GM18508 (cell line): ENCODE data around the gene TBC1D17.

Source experiments
- ATAC-seq: cut with Tn5 transposase; IDR thresholded peaks from one replicate; pipeline ENCODE4 v1.9.1; 2021; ENCODE audit warnings: moderate number of reproducible peaks; ENCODE audit not compliant: insufficient read depth, unreplicated experiment

TBC1D17 gene

DNA sequence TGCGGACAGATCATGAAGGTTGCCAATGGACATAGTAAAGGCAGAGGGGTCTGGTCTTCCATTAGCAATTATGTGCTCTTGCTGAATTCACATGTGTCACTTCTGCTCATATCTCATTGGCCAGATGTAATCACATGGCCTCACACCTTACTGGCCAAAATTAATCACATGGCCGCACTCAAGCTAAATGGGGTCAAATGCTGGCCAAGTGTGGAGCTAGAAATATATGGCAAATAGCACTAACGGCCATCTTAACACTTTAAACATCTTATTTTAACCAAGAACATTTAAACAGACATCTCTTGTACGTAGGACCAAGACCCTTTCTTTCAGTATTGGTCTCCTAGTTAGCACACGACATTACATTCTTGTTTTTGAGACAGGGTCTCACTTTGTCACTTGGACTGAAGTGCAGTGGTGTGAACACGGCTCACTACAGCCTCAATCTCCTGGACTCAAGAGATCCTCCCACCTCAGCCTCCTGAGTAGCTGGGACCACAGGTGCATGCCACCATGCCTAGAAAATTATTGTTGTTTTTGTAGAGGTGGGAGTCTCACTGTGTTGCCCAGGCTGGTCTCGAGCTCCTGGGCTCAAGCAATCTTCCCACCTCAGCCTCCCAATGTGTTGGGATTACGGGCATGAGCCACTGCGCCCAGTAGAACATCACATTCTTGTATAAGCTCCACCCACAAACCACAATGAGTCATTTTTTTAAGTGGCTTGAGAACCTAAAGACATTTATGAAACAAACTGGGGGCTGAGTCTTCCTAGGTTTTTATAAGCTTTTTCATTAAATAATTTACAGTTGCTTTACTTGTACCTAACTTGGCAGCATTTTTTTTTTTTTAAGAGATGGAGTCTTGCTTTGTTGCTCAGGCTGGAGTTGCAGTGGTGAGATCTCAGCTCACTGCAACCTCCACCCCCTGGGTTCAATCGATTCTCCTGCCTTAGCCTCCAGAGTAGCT, 29.5 kb upstream of the TBC1D17 start:
- no peak for ATAC-seq

DNA sequence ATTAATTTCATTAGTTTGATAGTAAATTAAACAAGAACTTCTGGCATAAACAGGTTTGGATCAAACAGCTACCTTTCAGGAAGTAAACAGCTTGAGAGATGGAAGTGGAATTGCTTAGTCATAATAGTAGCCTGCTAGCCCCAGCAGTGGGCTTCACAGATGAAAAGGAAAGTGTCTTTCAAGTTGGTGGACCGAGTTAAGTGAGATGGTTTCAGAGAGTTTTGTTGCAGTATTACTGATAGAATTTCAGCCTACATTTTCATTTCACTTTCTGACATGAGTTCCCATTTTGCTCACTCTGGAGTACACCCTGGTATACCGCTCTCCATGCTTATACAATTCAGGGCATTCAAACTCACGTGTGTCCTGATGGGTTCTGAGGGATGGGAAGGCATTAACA, 28.6 kb upstream of the TBC1D17 start:
- ATAC-seq: no peak

DNA sequence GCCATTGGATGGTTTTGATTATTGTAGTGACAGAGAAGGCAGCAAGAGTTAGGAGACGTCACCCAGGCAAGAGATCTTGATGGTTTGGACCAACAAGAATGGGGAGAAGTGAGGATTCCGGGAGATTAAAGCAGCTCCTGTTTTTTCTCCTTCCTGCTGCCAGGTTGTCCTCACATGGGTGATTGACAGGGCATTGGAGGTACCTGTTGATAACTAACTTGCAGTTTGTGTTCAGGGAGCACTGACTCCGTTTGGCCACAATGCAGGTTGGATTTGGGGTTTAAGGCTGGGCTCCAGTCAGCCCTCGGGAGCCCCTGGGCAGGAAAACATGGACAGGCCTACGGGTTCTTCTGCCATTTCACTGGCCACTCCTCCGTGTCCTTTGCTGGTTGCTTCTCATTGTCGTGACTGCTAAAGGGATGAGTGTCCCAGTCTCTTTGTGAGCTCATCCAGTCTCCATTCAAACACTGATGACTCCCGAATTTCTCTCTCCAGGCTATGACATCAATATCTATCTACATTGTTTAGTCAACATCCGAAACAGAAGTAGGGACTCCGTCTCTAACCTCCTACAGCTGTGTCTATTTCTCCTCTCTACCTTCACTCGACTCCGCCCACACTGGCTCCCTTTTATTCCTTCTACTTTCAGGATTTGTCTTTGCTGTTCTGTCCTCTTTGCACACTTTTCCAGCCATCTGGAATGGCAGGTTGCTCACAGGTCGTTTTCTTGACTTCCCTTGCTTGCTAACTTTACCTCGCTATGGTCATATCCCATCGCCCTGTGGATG, 27.9 kb upstream of the TBC1D17 start:
- ATAC-seq: no peak

DNA sequence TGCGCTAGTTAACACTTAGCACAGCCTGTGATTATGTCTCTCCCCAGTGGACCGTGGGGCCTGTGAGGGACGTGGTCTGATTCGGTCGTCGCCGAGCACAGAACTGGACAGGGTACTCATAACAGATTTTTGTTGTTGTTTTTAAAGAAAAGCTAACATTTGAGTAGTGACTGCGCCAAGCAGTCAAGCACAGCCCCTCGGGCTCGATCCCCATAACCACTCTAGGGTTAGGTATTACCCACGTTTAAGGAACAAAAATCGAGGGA, 27.3 kb upstream of the TBC1D17 start:
- ATAC-seq: no peak

DNA sequence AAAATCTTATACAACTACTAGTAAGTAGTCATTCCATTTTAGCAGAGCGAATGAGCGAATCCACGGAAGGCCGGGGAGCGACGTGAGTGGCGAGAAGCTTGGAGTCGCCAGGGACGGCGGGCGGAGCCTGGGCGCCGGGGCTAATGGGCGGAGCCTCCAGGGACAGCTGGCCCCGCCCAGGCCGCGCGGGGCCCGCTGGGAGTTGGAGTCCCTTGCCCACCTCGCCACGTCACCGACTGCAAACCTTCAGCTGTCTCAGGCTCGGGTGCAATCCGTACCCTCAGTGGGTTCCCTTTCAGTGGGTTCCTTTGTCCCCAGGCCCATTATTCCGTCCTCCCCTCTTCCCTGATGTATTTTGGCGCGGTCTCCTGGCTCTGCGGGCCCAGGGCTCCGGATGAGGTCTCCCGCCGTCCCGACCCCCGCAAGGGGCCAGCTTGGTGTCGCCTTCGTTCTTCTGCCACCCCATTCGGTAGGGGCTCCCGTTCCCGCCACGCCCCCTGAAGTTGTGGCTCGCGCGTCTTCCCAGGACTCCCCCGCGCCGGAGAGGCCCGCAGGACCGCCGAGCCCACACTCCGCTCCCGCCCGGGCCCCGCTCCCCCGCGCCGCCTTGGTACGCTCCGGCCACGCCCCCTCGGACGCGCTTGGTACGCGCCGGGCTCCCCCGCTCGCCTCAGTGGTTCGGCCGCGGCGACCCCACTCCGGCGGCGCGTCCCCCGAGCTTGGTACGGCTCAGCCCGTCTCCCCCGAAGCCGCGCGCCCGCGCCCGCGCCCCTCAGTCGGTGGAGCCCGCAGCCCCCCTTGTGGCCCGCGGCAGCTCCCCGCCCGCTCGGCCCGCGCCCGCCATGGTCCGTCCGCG, 26.8 kb upstream of the TBC1D17 start, which contains the start of gene PTOV1:
TSS of gene PTOV1 (plus strand) at position 673 of the 856 bp plus-strand sequence.
- no peak for ATAC-seq

DNA sequence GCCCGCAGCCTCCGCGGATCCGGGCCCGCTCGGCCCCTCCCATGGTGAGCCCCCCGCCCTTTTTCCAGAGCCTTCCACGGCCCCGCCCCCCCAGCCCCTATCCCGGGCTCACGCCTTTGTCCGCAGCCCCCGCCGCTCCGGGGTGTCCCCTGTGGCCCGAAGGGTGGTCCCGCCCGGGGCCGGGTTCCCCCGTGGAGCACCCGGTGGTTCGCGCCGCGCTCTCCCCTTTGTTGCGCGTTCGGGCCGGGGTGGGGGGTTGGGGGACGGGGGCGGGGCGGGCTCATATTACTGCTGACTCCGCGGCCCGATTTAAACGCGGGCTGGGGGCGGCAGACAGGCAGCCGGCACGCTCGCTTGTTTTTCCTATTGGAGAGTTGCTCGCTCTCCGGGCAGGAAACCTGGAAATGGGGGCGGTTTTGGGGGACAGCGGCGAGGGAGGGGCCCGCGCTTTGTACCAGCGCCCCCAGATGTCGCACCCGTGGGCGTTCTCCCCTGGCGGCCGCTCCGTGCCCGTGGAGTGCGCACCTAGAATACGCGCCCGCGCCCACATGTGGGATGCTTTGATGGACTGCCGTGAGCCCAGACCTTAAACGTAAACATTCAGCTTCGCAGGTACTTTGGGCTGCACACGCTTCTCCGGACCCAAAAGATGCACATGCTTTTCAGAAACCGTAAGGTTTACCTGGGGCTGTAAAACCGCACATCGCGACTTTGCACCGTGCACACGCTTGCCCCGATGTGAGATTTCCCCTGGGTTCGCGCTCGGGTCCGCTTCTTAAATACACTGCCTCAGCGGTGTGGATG, 25.8 kb upstream of the TBC1D17 start:
- no peak for ATAC-seq

DNA sequence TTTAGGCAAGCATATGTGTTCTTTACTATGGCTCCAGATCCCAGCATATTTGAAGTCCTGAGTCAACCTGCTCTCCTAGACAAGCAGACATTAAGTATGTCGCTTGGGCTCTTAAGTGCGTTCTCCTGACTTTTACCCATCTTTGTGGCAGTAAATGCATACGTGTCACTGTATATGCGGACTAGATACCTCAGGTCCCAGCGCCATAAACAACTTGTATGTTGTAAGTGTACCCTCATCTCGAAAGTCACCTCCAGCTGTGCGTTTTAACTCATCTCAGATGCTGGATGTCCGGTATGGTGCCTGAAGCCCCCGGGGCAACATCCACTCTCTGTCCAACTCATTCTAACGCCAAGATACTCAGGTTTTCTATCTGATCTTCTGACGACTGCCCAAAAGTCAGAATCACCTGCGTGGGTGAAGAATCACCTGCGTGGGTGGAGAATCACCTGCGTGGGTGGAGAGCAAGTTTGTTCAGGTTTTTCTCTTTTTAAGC, 24.8 kb upstream of the TBC1D17 start:
- no peak for ATAC-seq

DNA sequence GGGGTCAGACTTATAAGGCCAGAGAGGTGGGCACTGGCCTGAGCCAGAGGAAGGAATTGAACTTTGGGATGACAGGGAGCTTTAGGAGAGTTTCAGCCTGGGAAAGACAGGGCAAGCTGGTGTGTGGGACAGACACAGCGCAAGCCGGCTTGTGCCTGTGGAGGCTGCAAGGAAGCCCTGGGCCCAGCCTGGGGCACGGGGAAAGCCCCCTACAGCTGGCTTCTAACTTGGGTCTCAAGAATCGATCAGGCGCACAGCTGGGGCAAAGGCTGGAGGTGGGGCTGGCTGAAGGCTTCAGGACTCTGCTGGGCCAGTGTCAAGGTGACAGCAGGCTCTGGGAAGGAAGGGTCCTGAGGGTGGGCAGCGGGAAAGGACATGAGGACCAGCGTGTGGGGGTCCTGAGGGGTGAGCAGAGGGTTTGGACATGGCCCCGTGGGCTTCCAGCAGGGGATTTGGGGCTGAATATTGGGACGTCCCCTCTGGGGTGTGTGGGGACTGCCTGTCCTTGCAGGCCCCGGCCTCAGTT, 23.6 kb upstream of the TBC1D17 start:
- no peak for ATAC-seq

DNA sequence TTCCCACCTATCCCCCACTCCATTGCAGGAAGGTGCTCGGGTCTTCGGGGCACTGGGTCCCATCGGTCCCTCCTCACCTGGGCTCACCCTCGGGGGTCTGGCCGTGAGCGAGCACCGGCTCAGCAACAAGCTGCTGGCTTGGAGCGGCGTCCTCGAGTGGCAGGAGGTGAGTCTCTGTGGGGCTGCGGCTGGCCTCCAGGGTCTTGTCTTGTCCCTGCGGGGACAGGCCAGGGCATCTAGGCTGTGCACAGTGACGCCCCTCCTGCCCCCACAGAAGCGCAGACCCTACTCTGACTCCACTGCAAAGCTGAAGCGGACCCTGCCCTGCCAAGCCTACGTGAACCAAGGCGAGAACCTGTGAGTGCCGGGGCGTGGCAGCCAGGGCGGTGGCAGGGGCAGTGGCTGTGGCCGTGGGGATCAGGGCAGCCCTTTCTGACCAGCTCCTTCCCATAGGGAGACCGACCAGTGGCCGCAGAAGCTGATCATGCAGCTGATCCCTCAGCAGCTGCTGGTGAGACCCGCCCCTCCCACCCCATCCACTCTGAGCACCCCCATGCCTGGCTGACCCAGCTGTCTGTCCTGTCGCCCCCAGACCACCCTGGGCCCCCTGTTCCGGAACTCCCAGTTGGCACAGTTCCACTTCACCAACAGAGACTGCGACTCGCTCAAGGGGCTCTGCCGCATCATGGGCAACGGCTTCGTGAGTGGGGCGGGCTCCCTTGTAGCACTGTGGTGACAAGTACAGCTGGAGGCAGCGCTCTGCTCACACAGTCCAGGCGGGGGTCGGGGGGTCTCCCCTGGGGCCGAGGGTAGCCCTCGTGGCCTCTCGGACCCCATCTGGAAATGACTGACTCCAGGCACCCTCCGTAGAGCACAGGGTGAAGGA, 22.9 kb upstream of the TBC1D17 start:
- no peak for ATAC-seq

DNA sequence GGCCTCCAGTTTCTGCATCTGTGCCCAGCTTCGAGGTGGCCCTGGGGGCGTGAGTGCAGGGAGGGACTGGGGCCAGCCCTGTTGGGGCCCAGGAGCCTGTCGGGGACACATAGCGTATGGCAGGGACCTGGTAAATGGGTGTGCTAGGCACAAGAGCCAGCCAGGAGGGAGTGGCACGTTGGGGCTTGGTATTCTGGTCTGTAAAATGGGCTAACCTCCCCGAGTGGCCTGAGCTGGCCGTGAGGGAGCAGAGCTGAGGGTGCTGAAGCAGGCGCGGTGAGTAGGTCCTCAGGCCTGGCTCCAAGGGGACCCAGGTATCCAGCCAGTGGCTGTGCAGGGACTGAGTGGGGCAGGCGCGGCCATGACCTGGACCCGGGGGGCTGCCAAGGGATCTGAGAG, 22.2 kb upstream of the TBC1D17 start:
- ATAC-seq: no peak

DNA sequence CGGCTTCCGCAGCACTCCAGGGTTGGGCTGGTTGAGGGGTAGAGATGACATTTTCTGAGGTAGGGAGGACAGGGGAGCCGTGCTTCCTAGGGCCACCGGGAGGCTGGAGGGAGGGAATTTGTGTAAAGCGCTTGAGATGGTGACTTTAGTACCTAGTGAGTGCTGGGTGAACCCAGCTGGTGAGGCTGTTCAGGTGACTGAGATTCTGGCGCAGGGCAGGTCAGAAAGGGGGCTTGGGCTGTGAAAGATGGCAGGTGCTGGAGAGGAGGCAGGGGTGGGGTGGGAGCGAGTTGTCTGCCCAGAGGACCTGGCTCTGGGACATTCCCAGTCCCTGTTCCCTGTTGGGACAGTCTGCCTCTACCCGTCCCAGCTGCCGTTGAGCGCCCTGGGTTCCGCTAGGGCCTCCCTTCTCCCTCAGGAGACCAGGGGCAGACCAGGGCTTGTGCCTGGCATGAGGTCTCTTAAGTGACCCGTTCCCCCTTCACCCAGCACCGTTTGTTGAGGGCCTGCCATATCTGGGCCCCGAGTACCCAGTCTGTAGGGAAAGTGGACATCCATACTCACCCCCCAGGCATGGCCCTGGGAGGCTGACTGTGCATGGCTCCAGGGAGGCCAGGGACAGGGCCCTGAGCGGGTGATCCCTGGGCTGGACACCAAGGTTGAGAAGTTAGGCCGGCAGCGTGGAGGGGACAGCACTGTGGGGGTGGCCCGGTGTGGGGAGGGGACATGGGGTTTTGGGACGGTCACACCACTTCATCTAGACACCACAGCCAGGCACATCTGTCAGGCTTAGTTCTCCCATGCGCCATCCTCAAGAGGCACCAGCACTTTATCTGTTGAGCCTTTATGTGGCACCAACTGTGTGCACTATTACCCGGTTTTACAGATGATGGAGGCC, 21.6 kb upstream of the TBC1D17 start:
- no peak for ATAC-seq

DNA sequence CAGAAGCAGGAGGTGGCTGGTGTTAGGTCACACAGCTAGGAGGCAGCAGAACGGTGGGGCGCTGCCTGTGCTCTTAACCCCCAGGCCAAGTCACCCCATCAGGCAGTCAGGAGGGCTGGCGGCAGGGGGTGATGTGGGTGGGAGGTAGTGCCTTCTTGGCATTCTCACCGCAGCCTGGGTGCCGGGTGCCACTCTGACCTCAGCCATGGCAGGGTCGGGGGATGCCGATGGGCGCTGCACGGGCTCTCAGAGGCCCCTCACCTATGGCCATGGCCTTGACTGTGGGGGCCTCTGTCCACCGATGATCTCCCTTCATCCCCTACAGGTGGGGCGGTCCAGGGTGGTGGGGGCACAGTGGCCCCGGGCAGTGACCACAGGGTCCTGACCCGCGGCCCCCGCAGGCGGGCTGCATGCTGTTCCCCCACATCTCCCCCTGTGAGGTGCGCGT, 20.9 kb upstream of the TBC1D17 start:
- no peak for ATAC-seq

DNA sequence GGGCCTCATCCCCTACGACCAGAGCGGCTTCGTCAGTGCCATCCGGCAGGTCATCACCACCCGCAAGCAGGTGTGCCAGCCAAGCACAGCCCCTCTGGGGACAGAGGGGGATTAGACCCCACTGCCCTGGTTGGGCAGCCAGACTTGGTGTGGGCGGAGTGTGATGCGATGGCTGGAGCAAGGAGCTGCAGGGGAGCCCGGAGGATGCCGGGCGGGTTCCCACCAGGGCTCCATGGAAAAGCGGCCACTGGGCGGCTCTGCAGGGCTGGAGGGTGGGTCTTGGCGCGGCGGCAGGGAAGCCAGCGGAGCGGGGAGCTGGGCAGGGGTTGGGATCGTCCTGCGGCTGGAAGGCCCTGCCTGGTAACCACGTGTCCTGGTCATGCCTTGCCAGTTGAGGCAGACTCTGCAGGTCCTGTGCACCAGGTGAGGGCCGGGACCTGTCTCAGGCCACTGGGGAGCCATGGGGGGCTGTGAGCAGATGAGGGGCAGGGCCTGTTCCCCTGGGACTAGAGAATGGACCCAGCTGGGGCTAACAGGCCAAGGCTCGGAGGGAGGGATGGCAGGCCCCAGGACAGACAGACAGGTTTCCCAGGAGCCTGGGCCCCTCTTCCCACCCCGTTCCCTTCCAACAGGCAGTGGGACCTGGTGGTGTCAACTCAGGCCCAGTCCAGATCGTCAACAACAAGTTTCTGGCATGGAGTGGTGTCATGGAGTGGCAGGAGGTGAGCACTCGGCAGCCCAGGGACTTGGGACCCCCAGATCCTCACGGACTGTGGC, 20.3 kb upstream of the TBC1D17 start:
- ATAC-seq: no peak

DNA sequence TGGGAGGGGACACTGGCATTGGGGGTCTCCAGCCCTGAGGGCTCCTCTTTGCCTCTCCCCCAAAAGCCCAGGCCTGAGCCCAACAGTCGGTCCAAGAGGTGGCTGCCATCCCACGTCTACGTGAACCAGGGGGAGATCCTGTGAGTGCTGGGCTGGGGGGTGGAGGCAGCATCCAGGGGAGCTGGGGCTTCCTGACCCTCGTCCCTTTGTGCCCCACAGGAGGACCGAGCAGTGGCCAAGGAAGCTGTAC, 19.7 kb upstream of the TBC1D17 start:
- no peak for ATAC-seq

DNA sequence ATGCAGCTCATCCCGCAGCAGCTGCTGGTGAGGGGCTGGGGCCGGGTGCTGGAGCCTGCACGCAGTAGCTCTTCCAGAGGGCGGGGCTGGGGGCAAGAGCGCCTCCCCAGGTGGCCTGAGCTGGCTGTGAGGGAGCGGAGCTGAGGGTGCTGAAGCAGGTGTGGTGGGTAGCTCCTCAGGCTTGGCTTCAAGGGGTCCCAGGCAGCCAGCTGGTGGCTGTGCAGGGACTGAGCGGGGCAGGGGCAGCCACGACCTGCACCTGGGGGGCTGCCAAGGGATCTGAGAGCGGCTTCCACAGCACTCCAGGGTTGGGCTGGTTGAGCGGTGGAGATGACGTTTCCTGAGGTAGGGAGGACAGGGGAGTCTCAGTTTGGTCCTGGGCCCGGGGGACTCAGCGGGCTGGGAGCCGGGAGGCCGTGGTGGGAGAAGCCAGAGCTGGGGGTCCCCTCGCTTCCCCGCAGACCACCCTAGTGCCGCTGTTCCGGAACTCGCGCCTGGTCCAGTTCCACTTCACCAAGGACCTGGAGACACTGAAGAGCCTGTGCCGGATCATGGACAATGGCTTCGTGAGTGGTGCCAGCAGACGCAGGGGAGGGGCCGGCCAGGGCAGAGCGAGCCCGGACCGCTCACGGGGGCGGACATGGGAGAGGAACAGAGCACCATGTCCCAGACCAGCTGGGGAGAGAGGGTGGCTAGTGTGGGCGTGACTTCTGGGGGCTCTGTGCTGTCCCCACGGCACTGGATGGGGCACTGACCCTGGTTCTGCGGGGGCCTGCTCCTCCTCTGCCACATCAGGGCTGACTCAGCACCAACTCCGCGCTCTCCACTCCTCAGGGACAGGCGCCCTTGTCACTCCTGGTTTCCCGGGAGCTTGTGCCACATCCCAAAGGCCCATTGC, 19.2 kb upstream of the TBC1D17 start:
- ATAC-seq: no peak
